Kidney capillary endothelial cell (primary cell): ENCODE results near the gene GAK.
"Not testable (repeated sequence)": the region's sequence is repeated elsewhere in the genome, so short reads cannot be mapped to it uniquely, and the experiment has no call there.

ENCODE experiments used
- DNase-seq: peaks from one replicate; pipeline ENCODE4 v3.0.0-alpha.2; 2018; ENCODE audit warnings: low spot score

The GAK gene

DNA sequence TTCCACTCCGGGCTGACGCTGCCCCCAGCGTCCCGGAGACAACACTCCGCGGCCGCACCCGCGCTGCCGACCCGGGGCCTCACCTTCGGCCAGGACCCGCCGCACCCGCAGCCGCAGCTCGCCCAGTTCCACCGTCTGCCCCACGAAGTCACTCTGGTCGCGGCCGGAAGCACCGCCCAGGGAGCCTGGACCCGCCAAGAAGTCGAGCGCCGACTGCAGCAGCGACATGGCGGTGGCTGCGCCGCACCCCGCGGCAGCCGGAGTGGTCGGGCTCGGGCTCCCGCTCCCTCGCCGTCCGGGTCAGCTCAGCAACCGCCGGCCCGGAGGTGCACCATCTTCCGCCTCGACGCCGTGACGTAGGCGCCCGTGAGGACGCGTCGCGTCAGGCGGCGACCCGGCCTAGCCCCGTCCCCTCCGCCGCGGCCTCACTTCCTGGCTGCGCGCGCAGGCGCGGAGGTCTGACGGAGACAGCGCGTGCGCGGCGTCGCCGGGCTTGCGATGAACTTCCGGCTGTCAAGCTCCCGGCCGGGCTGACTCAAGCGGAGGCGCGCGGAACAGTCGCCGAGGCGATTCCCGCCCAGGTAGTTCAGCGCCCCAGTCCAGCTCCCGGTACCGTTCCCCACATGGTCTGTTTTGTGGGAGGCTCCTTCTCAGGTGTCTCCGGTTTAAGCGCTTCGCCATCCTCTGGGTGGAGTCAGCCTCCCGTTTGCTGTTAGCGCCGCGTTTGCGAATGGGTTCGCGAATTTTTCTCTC, at the start of gene GAK, which contains the start of gene TMEM175:
TSS of gene GAK (minus strand) at position 357 of the 753 bp plus-strand sequence. CDS start at position 228, 129 bp downstream.
TSS of gene TMEM175 (plus strand) at position 501 of the 753 bp plus-strand sequence. CDS start 15,280 bp downstream, outside the sequence.
- DNase-seq: peak; percentile 97

DNA sequence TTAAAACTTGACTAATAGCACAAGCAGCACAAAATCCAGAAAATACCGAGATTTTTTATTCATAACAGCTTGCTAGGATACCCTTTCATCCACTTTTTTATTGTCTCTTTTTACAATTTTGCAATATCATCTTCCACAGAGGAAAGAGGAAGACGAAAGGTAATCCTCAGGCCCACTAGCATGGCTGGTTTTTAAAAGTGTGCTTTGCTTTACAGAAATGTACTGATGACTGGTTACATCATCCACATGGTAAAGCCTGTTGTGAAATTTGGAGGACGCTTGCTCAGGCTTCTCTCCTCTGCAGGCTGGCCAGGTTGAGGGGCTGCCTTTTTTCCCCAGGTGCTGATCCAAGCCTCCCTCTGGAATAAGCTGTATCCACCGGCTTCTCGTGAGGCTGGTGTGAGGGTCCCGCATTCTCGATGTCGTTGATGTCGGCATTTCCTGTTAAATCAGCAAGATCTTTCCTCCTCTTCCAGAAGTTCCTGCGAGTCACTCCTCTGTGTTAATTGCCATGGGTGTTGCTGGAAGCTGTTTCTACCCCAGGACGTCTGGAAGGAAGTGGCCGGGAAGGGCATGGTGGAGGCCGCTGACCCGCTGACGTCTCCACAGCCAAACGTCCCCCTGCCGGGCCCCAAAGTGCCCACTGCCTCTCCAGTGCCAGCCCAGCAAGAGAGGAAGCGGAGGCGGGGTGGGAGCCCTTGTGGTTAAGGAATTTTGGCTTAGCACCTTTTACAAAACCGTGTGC, 47.0 kb upstream of the GAK start:
- peak; percentile 58 for DNase-seq

DNA sequence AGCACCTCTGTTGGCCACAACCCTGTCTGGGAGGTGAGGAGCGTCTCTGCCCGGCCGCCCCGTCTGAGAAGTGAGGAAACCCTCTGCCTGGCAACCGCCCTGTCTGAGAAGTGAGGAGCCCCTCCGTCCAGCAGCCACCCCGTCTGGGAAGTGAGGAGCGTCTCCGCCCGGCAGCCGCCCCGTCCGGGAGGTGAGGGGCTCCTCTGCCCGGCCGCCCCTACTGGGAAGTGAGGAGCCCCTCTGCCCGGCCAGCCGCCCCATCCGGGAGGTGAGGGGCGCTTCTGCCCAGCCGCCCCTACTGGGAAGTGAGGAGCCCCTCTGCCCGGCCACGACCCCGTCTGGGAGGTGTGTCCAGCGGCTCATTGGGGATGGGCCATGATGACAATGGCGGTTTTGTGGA, 43.9 kb upstream of the GAK start:
- DNase-seq: not testable (repeated sequence)

DNA sequence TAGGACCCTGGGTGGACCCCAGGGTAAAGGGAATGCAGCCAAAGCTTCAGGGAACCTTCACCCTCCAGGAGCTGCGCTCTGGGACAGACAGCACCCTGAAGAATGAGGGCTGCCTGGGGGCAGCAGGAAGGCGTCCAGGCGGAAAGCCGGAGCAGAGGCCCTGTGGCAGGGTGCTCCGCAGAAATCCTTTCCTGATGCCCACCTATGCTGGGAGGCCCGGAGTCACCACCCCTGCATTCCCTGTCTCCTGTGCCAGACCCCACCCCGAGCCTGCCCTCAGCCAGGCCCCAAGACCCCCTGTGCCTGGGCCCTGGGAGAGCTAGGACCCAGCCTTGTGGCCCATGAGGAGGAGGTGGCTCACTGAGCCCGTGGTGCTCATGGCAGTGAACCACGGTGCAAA, 42.6 kb upstream of the GAK start:
- no peak for DNase-seq

DNA sequence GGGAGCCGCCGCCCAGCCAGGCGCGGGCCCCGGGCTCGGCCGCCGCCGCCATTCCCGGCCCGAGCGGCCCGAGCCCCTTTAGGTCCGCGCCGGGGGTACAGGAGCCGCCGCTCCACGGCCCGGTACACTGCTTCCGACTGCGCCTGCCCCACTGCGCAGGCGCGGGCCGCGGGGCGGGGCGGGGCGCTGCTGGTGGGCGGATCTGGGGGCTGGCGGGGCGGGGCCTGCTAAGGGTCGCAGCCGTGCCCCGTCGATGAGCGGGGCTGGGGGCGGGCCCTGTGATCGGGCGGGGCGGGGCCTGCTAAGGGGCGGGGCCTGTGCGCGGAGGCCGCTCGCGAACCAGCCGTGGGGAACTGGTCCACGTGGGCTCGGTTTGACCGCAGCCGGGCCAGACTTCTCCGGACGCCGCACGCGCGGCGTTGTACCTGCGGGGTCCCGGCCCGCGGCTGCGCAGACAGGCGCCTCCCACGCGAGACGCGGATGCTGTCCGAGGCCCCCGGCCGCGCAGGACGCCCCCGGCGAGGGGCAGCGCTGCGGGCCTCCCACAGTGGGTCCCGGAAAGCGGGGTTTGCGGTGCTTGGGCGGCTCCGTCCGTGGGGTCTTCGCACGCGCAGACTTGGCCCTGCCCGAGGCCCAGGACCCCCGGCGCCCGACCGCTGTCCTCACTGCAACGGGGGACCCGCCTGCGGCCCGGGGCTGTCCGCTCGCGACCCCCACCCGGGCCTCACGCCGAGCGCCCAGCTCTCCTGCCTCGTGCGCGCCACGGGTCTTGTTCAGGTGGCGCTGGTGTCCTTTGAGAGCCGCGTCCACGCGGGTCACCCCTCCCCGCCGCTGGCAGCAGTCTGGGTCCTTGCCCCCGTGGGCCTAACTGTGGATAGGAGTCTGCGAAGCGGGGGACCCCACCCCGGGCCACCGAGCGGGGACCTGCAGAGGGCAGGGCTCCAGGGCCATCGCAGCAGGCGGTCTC, 41.6 kb upstream of the GAK start, which contains the start of gene DGKQ:
TSS of gene DGKQ (minus strand) at position 139 of the 967 bp plus-strand sequence. CDS start at position 52, 87 bp downstream.
- DNase-seq: peak; percentile 72

DNA sequence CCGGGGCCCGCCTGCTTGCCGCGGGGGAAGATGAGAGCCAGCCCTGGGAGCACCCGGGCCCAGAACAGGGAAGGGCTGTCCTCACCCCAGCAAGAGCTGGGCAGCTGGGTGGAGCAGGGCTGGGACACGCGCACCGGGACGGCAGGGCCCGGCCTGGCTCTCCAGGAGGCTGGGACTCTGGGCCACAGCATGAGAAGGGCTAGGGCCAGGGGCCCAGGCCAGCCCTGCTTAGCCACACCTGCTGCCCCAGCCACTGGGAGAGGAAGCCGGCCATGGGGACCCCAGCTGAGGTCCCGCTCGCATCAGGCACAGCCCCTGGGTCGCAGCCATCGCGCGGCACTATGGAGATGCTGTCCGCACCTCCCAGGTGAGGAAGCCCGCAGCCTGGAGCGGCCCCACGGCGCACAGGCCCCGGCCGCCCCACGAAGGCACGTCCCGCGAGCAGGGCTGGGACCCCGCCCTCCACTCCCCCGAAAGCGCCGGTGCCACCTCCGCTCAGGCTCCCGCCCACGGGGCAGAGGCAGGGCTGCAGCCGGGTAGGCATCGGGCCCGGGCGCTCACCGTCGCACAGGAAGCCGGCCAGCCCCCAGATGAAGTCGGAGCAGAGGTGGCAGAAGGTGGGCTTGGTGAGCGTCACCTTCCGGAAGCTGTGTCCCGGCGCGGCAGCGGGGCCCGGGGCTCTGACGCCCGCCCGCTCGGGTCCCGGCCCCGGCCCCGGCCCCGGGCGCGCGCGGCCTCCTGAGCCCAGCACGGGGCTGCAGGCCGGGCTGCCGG, 40.7 kb upstream of the GAK start:
- DNase-seq: peak; percentile 15

DNA sequence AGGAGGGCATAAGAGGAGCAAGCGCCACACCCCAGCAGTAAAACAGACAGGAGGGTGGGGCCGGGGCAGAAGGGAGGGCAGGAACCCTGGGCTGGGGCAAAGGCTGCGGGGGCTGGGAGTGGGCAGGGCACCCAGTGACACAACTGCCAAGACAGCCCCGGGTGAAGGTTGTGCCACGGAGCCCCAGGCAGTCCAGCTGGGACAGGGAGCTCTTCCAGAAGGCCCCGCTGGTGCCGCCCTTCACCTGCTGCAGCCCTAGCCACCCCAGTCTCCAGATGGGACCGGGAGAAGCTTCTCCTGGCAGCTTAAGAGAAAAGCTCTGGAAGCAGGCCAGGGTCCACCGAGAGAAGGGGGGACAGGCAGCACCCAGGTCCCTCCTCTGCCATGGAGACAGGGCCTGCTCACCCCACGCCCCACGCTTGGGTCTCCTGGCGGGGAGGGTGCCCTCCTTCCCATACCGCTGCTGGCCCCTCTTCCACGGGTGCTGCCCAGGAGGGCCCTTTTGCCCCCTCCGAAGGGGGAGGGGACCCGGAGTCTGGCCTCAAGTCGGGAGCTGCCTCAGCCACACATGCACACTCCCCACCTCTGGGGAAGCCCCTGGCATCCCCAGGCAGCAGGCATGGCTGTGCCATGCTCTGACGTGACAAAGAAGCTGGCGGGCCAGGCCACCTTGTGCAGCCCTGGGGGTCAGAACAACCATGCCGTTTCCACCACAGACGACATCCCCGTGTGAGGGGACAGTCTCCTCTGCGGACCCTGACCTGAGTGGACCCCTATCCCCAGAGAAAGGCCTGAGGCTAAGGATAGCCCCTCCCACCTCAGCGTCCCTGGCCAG, 39.8 kb upstream of the GAK start:
- DNase-seq: no peak

DNA sequence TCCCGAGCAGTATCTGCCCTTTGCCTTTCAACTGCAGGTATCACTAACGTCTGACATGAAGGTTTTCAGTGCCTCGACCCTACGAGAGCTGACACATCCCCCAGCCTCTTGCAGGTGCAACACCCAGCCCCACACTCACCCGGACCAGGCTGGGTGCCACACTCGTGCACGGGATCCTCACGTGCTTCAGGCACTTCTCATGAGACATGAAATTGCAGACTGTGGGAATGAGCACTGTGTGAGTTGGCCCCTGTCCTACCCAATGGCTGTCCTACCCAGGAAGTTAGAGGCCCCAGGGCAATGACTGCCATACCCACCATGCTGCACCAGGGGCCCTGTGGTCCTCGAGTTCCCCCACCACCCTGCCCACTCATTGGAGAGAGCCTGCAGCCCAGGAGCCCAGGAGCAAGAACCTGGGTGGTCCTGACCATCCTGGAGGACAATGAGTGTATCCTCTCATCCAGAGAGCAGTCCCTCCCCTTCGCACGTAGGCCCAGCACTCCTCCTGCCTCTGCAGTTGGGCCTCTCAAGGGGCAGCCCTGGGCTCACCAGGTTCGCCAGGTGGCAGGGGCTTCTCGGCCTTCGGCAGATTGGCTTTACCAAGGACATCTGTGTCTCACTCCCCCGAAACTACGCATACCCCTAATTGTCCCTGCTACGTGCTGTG, 38.9 kb upstream of the GAK start:
- no peak for DNase-seq

DNA sequence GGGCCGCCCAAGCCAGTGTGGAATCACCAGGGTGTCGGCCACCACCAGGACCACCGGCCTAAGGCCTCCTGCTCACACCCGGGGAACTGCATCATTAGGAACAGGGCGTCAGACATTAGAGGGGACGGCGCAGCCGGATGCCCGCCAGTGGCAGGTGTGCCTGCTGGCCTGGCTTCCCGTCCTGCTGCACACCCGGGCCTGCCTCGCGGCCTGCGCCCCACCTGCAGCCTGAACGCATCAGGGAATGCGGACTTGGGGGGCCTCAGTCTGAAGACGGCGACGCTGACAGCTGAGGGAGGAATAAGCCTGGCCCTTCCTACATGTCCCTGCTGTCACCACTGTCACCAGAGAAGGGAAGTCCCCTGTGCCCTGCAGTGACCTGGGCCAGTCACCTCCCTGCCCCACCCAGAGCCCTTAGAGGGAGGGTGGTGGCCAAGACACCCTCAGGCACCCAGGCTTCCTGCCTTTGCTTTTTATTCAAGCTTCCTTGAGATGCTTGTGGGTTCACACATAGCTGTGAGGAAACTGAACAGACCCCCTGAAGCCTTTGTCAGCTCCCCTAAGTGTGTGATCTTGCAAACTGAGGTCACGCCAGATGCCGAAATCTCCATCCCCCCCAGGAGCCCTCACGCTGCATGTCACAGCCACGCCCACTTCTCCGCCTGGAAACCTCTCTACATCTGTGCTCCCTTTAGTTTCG, 38.1 kb upstream of the GAK start:
- DNase-seq: no peak

DNA sequence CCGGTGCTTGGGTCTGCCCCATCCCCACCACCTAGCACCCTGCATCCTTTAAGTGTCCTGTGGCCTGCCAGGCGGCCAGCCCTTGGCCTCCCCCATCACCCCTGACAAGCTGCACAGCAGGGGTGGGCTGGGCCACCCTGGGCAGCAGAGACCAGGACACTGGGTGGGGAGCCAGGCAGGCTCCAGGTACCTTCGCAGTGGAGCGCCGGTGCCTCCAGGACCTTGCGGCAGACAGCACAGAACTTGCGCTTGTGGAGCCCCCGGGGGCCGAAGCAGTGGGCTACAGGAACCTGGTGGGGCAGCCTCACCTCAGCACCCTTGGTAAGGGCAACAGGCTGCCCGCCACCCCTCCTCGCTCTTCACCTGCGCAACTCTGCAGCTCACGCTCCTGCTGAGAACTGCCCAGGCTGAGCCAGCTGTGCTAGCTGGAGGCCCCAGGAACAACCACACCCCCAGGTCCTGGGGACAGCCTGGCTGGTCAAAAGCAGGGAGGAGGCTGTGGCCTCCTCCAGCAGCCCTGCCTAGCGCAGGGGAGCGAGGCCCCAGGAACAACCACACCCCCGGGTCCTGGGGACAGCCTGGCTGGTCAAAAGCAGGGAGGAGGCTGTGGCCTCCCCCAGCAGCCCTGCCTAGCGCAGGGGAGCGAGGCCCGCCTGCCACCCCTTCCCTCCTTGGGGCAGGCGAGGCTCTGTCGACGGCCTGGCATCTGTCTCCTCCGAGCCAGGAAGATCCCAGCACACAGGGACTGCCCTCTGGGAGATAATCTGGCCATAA, 36.7 kb upstream of the GAK start:
- no peak for DNase-seq

DNA sequence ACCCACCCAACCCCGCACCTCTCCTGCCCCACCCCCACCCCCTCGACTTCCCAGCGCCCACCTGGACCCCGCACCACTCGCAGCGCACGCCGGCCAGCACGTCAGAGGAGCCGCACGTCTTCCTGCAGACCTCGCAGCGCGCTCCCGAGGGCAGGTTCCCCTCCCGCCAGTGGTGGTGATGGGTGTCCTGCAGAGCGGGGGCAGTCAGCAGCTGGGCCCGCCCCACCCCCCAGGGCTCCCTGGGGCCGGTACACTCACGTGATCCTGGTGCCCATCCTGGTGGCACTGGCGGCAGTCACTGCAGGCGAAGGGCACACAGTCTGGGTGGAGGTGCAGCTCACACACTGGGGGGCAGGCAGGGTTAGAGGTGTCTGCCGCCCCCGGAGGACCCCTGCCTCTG, 36.1 kb upstream of the GAK start:
- no peak for DNase-seq

DNA sequence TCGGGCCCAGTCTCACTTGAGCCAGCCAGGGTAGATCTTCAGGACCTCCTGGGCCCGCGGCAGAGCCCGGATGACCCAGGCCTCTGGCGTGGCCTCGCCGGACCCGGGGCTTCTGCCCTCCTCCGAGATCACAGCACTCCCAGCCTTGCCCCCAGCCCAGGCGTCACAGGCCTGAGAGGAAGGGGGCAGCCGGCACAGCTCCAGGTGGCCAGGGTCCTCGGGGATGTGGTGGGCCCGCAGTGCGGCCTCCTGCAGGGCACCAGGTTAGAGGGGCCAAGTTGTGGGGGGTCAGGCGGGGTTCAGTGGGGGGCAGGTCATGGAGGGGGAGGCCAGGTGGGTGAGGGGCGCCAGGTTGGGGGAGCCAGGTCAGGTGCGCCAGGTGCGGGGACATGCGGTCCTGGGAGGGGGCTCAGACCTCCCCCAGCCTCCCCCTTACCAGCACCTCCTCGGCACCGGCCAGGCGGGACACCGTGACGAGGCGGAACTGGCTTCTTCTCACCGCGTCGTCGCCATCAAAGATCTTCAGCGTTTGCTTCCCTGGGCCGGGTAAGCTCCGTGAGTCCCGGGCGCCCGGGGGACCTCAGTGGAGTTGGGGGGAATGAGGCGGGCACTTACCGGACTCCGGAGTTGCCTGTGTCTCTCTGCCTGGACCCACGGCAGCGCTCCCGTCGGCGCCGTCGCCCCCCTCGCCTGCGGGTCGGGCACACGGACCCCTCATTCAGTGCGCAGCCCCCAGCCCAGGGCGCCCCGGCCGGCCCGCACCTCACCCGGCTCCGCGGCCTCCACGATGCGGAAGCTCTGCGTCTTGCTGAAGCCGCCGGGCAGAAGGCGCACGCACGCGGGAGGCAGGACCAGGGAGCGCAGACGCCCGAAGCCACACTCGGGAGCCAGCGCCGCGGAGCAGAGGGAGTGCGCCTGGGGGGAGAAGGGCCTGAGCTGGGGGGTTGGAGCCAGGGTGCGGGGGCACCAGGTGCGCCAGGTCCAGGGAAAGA, 35.3 kb upstream of the GAK start:
- no peak for DNase-seq

DNA sequence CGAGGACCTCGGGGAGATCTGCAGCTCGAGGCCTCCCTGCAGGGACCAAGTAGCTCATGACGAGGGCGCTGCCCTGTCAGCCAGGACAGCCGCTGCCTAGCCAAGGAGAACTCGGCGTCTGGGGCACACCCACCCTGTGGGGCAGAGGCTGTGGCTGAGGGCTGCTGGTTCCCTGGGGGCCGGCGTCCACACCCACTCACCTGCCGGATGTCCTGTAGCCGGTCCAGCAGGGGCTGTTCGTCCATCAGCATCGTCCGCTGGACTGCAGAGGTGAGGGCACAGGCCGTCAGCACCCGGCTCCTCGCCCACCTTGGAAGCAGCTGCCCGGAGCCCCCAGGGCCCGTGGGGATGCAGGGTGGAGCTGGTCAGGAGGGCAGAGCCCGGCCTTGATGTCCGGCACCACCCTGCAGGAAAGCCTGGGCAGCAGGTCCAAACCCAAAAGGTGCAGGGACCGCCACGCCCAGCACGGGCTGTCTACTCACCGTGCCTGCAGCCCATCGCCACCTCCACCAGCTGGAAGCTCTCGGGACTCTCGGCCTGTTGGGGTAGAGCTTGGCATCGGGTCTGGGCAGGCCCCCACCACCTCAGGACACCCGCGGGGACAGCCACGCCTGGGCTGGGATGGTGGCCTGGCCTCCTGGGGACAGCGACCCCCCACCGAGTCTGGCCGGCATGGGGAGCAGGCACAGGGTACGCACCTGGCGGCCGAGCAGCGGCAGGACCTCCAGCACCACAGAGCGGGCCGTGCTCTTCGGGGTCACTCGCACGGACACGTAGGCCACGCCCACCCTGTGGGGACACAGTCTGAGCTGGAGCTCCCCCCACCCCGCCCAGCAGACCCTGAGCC, 34.4 kb upstream of the GAK start:
- no peak for DNase-seq

DNA sequence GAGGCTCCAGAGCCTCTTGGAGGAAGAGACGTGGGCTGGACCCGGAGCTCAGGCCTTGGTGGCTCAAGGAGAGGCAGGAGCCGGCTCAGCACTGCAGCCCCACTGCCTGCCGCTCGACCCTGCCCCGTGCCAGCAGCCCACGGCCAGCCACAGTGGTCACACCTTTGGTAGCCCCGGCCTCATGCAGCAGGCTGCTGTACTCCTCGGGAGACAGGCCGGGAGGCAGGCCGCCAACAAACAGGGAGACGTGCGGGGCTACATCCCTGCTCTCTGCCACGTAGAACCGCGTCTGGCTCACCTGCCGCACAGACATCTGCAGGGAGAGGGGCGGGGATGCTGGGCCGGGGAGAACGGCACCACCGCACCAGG, 33.6 kb upstream of the GAK start:
- DNase-seq: no peak

DNA sequence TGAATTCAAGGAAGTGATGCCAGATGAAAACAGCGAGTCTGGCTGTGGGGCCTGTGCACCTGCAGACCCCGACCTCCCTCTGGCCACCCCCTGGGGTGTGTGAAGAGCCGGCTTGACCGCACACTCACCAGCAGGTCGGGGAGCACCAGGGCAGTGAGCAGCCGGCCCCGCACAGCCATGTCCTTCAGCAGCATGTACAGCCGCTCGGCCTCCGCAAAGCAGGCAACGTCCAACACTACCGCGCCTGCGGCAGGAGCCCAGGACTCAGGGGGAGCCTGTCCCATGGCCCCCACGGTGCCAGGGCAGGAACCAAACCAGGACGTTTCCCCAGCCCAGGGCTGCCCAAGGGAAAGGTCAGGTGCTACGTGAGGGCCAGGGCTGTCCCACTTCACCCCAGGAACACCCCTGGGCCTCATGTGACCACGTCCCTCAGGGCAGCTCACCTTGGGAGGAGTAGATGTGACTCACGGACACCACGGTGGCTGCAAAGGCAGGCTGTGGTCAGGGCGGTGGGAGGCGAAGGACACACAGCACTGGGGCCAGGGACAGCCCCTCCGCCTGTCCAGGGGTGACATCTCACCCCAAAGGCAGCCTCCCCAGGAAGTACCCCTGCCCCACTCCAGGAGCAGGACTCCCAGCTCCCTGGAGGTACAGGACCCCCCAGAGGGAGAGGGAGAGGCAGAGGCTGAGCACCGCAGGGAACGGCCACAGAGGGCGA, 33.1 kb upstream of the GAK start:
- DNase-seq: no peak
